Measurements from ENCODE around the gene PACRG. TPM values are rescaled to one million over a fixed set of nuclear protein-coding genes. Genes with fewer than 3 reads are reported as not detected.

Gene PACRG
- total and polyA plus RNA-seq, 8 donors, result 1.5 to 6.8 (median 4.6) TPM

DNA sequence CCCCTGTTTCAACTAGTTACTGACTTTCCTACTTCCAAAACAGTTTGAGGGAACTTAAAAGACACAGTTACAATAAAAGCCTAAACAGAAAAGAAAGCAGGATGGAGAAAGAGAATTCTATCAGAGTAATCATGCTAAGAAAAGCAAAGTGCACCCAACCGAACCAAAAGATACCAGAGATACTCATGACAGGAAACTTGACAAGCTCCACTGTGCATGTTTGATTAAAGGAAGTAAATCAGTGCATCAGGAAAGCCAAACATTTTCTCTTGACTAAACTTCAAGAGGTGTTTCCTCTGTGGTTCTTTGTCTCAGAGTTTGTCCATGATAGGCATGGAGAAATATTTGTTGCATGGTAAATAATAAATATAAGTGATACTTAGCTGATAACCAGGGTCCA, 138.9 kb downstream of the PACRG start:
- Histone ChIP-seq H3K36me3 (no peaks in the 10 kb centered on the region), H3K9me3 (no peaks in the 10 kb centered on the region), H3K4me3 (no peak overlapping the region), H3K27ac (no peak overlapping the region), H3K4me1 (no peaks in the 10 kb centered on the region), H3K27me3 (no peaks in the 10 kb centered on the region)
- TF ChIP-seq, protein P1, sequence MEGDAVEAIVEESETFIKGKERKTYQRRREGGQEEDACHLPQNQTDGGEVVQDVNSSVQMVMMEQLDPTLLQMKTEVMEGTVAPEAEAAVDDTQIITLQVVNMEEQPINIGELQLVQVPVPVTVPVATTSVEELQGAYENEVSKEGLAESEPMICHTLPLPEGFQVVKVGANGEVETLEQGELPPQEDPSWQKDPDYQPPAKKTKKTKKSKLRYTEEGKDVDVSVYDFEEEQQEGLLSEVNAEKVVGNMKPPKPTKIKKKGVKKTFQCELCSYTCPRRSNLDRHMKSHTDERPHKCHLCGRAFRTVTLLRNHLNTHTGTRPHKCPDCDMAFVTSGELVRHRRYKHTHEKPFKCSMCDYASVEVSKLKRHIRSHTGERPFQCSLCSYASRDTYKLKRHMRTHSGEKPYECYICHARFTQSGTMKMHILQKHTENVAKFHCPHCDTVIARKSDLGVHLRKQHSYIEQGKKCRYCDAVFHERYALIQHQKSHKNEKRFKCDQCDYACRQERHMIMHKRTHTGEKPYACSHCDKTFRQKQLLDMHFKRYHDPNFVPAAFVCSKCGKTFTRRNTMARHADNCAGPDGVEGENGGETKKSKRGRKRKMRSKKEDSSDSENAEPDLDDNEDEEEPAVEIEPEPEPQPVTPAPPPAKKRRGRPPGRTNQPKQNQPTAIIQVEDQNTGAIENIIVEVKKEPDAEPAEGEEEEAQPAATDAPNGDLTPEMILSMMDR (IDR thresholded peaks at IDR 0.05), result no peak
- DNase-seq, result no peak
- intact Hi-C loops (cut with DNase I), result no loop called here
- no peak for ATAC-seq

DNA sequence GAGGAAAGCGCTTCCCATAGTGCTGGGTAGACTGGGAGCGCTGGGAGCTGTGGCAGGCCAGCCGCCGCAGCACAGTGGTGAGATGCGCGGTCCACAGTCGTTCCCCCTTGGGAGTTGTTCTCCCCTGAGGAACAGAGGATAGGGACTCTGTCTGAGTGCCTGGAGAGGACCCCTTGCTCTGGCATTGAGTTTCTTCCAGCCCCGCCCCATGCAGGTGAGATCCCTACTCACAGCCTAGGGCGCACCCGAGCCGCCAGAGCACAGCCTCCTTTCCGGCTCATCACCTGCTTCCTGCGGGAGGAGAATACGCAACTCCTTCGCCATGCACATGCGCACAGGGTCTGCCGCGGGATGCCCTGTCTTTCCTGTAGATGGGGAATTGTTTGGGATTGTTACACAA, 140.6 kb downstream of the PACRG start:
- Histone ChIP-seq H3K9me3 (no peaks in the 10 kb centered on the region), H3K27ac (no peak overlapping the region), H3K27me3 (no peaks in the 10 kb centered on the region), H3K36me3 (no peaks in the 10 kb centered on the region), H3K4me3 (no peak overlapping the region), H3K4me1 (no peaks in the 10 kb centered on the region)
- intact Hi-C loops (cut with DNase I), result no loop called here
- no peak for DNase-seq
- TF ChIP-seq, protein P1 (IDR thresholded peaks at IDR 0.05), result no peak
- ATAC-seq, result no peak

DNA sequence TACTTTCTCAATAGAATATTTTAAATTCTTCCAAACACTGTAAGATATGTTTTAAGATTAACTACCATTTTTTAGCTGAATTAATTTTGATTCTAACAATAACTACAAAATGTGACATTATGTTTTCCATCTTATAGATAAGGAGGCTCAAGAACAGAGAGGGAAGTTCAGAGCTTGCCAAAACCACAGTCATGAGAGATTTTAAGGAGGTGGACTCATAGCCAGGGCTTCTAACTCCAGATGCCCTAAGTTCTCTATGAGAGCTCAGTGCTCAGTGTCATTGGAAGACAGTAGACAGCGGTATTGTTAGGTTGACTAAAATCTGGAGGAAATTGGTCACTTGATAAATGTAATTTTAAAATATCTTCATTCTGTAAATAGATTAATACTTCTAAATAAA, 144.2 kb downstream of the PACRG start:
- no peak for ATAC-seq
- H3K27ac ChIP-seq, result no peak overlapping the region

DNA sequence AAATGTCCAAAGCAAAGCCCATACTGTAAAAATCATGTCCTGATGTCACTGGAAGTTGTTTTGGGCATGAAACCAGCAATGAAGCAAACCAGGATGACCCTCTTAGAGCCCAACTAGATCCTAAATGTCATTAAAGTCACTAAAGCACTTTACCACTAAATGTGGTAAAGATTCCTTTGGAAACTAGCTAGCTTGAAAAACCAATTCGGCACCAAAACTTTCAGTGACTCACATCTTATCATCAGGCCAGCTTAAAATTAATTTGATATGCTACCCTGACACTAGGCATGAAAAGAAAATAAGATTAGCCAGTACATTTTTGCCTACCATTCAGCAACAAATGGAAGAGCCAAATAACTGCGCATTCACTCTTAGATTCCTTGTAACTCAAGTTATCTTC, 145.8 kb downstream of the PACRG start:
- intact Hi-C loops (cut with DNase I), result no loop called here
- TF ChIP-seq, protein P1 (IDR thresholded peaks at IDR 0.05), result no peak
- no peak for ATAC-seq

More for the DNA sequence above, 144.2 kb downstream of the PACRG start:
- no peak for DNase-seq
- TF ChIP-seq, protein P1 (IDR thresholded peaks at IDR 0.05), result no peak
- Histone ChIP-seq H3K4me1 (no peaks in the 10 kb centered on the region), H3K9me3 (peaks cover 0 to 2% of the 10 kb centered on the region in 2 donors), H3K27me3 (no peaks in the 10 kb centered on the region), H3K36me3 (no peaks in the 10 kb centered on the region), H3K4me3 (no peak overlapping the region)
- intact Hi-C loops (cut with DNase I), result no loop called here

DNA sequence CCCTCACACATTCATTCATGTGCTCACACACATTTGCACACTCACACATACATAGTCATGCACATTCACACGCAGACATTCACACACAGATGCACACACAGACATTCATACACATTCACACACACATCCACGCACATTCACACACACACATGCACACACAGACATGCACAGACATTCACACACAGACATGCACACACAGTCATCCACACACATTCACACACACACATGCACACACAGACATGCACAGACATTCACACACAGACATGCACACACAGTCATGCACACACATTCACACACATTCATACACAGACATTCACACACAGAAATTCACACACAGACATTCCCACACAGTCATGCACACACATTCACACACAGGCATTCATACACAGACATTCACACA, 147.3 kb downstream of the PACRG start:
- Histone ChIP-seq H3K4me1 (no peaks in the 10 kb centered on the region), H3K27me3 (no peaks in the 10 kb centered on the region), H3K27ac (no peak overlapping the region), H3K4me3 (no peak overlapping the region), H3K9me3 (peaks cover 0 to 4% of the 10 kb centered on the region in 2 donors), H3K36me3 (no peaks in the 10 kb centered on the region)
- DNase-seq (no peak), ATAC-seq (no peak)
- intact Hi-C loops (cut with DNase I), result no loop called here
- TF ChIP-seq, protein P1 (IDR thresholded peaks at IDR 0.05), result no peak

More for the DNA sequence above, 145.8 kb downstream of the PACRG start:
- no peak for DNase-seq
- Histone ChIP-seq H3K27me3 (no peaks in the 10 kb centered on the region), H3K4me3 (no peak overlapping the region), H3K36me3 (no peaks in the 10 kb centered on the region), H3K27ac (no peak overlapping the region), H3K9me3 (peaks cover 0 to 4% of the 10 kb centered on the region in 2 donors), H3K4me1 (no peaks in the 10 kb centered on the region)

Data from left lung (tissue), 10 donors.